Adrenal gland (tissue), 12 donors: ENCODE measurements around the gene TCF4. TPM values are rescaled to one million over a fixed set of nuclear protein-coding genes. Genes with fewer than 3 reads are reported as not detected.
A peak's percentile ranks its signal among the peaks of the same experiment; 100 is the strongest.

ENCODE experiments used
- DNase-seq, 7 donors: peaks; one replicate each; pipeline ENCODE4 v3.0.0-alpha.2; 2019 to 2020
- H3K27ac ChIP-seq, 5 donors: fragments of 200-600 bp; sonication (generic) in 4 of 5; 1 replicate in 3 of 5; 2 replicates in 2 of 5; pipeline versions ENCODE4 v1.5.1 to v1.8.0; 2016 to 2020; ENCODE audit warnings: mild to moderate bottlenecking in 1 of 5
- H3K27me3 ChIP-seq: fragments of 200-600 bp; 2 replicates; pipeline ENCODE4 v1.8.0; 2021
- H3K36me3 ChIP-seq, 2 donors: fragments of 200-600 bp; replicated peaks in 1 of 2; 1 replicate in 1 of 2; 2 replicates in 1 of 2; pipeline versions ENCODE4 v1.5.1 to v1.8.0; 2018 to 2022
- H3K4me1 ChIP-seq, 2 donors: fragments of 200-600 bp; replicated peaks in 1 of 2; 1 replicate in 1 of 2; 2 replicates in 1 of 2; pipeline versions ENCODE4 v1.5.1 to v1.8.0; 2018 to 2021
- H3K4me3 ChIP-seq, 4 donors: fragments of 200-600 bp; sonication (generic) in 3 of 4; one replicate each; pipeline ENCODE4 v1.5.1; 2016 to 2018
- H3K9me3 ChIP-seq, 3 donors: fragments of 200-600 bp; sonication (generic) in 1 of 3; replicated peaks in 1 of 3; 1 replicate in 2 of 3; 2 replicates in 1 of 3; pipeline versions ENCODE4 v1.5.1 to v1.8.0; 2016 to 2021
- POLR2A ChIP-seq, 2 donors: fragments of 450-650 bp; IDR thresholded peaks; one replicate each; pipeline ENCODE4 v1.6.1; 2017; ENCODE audit warnings: antibody characterized with exemption in 2 of 2, mild to moderate bottlenecking in 2 of 2, moderate library complexity in 1 of 2
- whole genome bisulfite sequencing, 4 donors: extraction: QIAGEN DNeasy Blood & Tissue Kit in 2 of 4; methylation state at CpG; one replicate each; pipeline versions ENCODE4 v1.1.5 to v1.1.7; 2013 to 2017; 5-methylcytosine and 5-hydroxymethylcytosine counted together
- intact Hi-C, 2 donors: fragments of 100-400 bp; cut with DNase I; formaldehyde crosslinking; loops; one replicate each; pipeline versions ENCODE4 v1.14.1 to v1.15.0; 2022 to 2023
- polyA plus RNA-seq, 3 donors: library from polyadenylated mRNA; stranded (reverse); fragments of 200-250 nt in 2 of 3; fragments of 350-450 nt in 1 of 3; fragmentation: Illumina TruSeq in 1 of 3; extraction: RNeasy Lipid Tissue Mini Kit (QIAGEN cat#74804) in 1 of 3; gene quantifications; one replicate each; pipeline ENCODE4 v1.2.3, GENCODE V29; 2013 to 2014
- total RNA-seq, 9 donors: library from RNA; depleted of rRNA in 4 of 9; stranded (reverse); fragments of >200 nt in 4 of 9; fragments of 120-200 nt in 1 of 9; fragmentation: NEBNext Ultra II Directional in 1 of 9; extraction: Animal tissue kit (Norgen Biotek cat#: 25700) in 1 of 9; gene quantifications; one replicate each; pipeline versions ENCODE4 v1.1.0 to v1.2.4, GENCODE V29; 2013 to 2023
- TF ChIP-seq, protein P1 (sequence below), 6 experiments: fragments of 450-650 bp in 4 of 6; fragments of 200-600 bp in 2 of 6; sonication (generic) in 1 of 6; IDR thresholded peaks; 1 replicate in 5 of 6; 2 replicates in 1 of 6; pipeline versions ENCODE4 v1.5.1 to v1.8.0; 2016 to 2021; ENCODE audit warnings: antibody characterized with exemption in 6 of 6, mild to moderate bottlenecking in 2 of 6, moderate library complexity in 1 of 6
- donor health status: healthy with polysubstance abuse.
- donor health status: Bipolar disorder and iron deficiency.
- donor health status: DM: yes; HTN: yes; CAD: no.
- donor health status: DM: no; HTN: no; CAD: no.
- donor health status: DM: no; HTN: no; CAD: no.
- donor health status: DM: yes; HTN: yes; CAD: no.

TCF4 gene
- total and polyA plus RNA-seq, 12 donors: 21.9 to 196 (median 112) TPM

DNA sequence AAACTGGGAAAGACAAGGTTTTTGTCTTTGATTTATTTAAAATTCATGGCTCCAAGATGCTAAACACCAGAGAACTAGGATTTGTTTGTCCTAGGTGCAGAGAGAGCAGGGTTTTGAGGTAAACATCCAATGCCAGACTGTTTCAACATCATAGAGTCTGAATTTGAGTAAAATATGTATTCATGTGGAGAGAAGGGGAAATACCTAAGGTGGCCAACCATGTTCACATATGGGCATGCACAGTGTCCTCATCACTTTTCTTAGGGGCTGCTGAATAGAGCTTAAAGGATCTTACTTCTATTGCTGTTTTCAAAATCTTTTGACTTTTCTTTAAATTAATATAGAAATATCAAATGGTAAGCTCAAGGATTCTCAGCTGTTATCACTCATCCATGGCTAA, 341.7 kb downstream of the TCF4 start:
- H3K9me3 ChIP-seq: no peaks in the 10 kb centered on the region
- no peak overlapping the region for H3K27ac ChIP-seq
- H3K4me3 ChIP-seq: no peak overlapping the region
- peaks cover 26 to 37% of the 10 kb centered on the region in 2 donors for H3K4me1 ChIP-seq
- intact Hi-C loops: no loop called here
- H3K36me3 ChIP-seq: no peaks in the 10 kb centered on the region
- H3K27me3 ChIP-seq: no peaks in the 10 kb centered on the region
- DNase-seq: no peak
- TF ChIP-seq, protein P1, sequence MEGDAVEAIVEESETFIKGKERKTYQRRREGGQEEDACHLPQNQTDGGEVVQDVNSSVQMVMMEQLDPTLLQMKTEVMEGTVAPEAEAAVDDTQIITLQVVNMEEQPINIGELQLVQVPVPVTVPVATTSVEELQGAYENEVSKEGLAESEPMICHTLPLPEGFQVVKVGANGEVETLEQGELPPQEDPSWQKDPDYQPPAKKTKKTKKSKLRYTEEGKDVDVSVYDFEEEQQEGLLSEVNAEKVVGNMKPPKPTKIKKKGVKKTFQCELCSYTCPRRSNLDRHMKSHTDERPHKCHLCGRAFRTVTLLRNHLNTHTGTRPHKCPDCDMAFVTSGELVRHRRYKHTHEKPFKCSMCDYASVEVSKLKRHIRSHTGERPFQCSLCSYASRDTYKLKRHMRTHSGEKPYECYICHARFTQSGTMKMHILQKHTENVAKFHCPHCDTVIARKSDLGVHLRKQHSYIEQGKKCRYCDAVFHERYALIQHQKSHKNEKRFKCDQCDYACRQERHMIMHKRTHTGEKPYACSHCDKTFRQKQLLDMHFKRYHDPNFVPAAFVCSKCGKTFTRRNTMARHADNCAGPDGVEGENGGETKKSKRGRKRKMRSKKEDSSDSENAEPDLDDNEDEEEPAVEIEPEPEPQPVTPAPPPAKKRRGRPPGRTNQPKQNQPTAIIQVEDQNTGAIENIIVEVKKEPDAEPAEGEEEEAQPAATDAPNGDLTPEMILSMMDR (IDR thresholded peaks at IDR 0.05): no peak
- TF ChIP-seq POLR2A (IDR thresholded peaks at IDR 0.05): no peak

DNA sequence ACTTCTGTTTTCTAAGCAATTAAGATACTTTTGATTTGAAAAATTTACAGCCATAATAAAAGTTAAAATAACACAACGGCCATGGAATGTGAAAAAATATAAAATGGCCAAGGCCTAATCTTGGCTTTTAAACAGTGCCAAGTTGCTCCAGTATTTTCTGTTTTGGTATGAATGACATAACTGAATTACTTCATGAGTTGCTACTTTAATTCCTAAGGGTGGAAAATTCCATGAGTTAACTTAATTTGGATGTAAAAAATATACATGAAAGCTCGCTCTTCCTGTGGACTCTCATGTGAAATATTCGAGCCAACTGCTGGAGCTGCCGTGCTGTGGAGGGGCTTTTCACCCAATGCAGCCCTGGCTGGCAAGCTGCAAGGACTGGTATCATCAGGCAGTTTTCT, 342.8 kb downstream of the TCF4 start:
- 54 to 61% (median 57%) methylated on average over 4 of the region's 4 CpGs for WGBS, 4 donors
- no peaks in the 10 kb centered on the region for H3K36me3 ChIP-seq
- peak overlapping the region in 3 of 5 donors; percentile 45 to 75 (median 66) for H3K27ac ChIP-seq
- no peak for DNase-seq
- no peaks in the 10 kb centered on the region for H3K9me3 ChIP-seq
- H3K4me1 ChIP-seq: peaks cover 26 to 45% of the 10 kb centered on the region in 2 donors
- no peaks in the 10 kb centered on the region for H3K27me3 ChIP-seq
- TF ChIP-seq, protein P1 (IDR thresholded peaks at IDR 0.05): no peak
- intact Hi-C loops: no loop called here
- no peak overlapping the region for H3K4me3 ChIP-seq

DNA sequence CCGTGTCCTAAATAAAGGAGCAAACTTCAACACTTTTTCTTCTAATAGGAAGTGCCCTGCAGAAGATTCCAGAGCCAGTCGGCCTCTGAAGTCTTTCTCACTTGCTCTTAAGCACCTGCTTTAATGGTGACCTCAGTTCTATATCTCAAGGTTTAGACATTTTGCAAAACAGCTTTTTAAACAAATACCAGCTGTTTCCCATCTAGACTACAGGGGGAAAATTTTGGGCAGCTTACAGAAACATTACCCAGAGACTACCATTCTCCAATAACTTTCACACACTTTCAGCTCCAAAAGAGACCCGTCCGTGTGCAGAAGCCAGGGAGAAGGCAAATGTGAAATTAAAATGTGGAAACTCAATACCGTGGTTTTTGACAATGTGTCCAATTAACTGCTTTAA, 343.4 kb downstream of the TCF4 start:
- TF ChIP-seq POLR2A (IDR thresholded peaks at IDR 0.05): no peak
- TF ChIP-seq, protein P1 (IDR thresholded peaks at IDR 0.05): no peak
- Histone ChIP-seq H3K36me3 (no peaks in the 10 kb centered on the region), H3K4me1 (peaks cover 27 to 51% of the 10 kb centered on the region in 2 donors), H3K4me3 (no peak overlapping the region), H3K27ac (peak overlapping the region; percentile 31 to 75 (median 63)), H3K9me3 (no peaks in the 10 kb centered on the region), H3K27me3 (no peaks in the 10 kb centered on the region)
- intact Hi-C loops: no loop called here
- WGBS, 4 donors: 47 to 54% (median 51%) methylated on average over 5 of the region's 5 CpGs
- DNase-seq: no peak

DNA sequence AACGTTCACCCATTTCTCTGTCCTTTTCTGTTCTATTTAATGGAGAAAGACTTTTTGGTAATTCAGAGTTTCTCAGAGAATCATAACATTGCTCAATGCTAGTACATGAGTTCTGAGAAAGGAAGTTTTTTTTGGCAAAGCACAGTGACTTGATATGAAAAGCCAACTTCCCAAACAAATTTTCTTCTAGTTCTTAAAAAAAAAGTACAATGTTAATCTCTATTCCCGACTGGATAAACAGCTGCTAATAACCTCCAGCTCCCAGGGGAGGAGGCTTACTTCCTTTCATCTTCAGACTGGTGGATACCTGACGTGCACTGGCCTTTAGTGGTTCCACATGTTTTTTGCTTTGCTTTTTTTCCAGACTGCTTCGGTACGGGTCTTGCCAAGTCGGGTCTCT, 344.1 kb downstream of the TCF4 start:
- H3K27ac ChIP-seq: peak overlapping the region; percentile 31 to 77 (median 63)
- no peaks in the 10 kb centered on the region for H3K9me3 ChIP-seq
- DNase-seq: no peak
- TF ChIP-seq POLR2A (IDR thresholded peaks at IDR 0.05): no peak
- TF ChIP-seq, protein P1 (IDR thresholded peaks at IDR 0.05): no peak
- H3K27me3 ChIP-seq: no peaks in the 10 kb centered on the region
- H3K4me3 ChIP-seq: no peak overlapping the region
- no peaks in the 10 kb centered on the region for H3K36me3 ChIP-seq
- intact Hi-C loops: no loop called here
- peaks cover 33 to 58% of the 10 kb centered on the region in 2 donors for H3K4me1 ChIP-seq
- WGBS, 4 donors: 27 to 35% (median 32%) methylated on average over 6 of the region's 6 CpGs
